HepG2 (cell line): ENCODE results near the gene KDM4E. TPM values are rescaled to one million over a fixed set of nuclear protein-coding genes. Genes with fewer than 3 reads are reported as not detected.

Source experiments
- CREBL2 ChIP-seq: sonication (generic); formaldehyde crosslinking; IDR thresholded peaks from 2 replicates; pipeline ENCODE4 v1.8.1; 2023; ENCODE audit warnings: missing genetic modification reagents, mild to moderate bottlenecking, borderline replicate concordance
- FOXK1 ChIP-seq: sonication (generic); formaldehyde crosslinking; IDR thresholded peaks from 2 replicates; pipeline ENCODE4 v1.4.0; 2020; ENCODE audit warnings: low read depth, missing genetic modification reagents, borderline replicate concordance
- ISX ChIP-seq: sonication (generic); formaldehyde crosslinking; conservative IDR thresholded peaks from 2 replicates; pipeline ENCODE4 v1.5.0; 2020; ENCODE audit warnings: missing genetic modification reagents
- MYNN ChIP-seq: sonication (generic); formaldehyde crosslinking; IDR thresholded peaks from 2 replicates; pipeline ENCODE4 v1.4.0; 2020; ENCODE audit warnings: mild to moderate bottlenecking, low read depth, missing genetic modification reagents
- MZF1 ChIP-seq: sonication (generic); formaldehyde crosslinking; IDR thresholded peaks from 2 replicates; pipeline ENCODE4 v1.8.1; 2023; ENCODE audit warnings: mild to moderate bottlenecking, missing genetic modification reagents, borderline replicate concordance
- PPARG ChIP-seq: conservative IDR thresholded peaks from 2 replicates; pipeline ENCODE4 v1.6.1; 2016; ENCODE audit warnings: missing biosample characterization, missing genetic modification reagents
- SKIL ChIP-seq: sonication (generic); formaldehyde crosslinking; IDR thresholded peaks from 2 replicates; pipeline ENCODE4 v1.8.0; 2022; ENCODE audit warnings: missing genetic modification reagents, mild to moderate bottlenecking, moderate library complexity, borderline replicate concordance
- TRIM24 ChIP-seq: sonication (generic); formaldehyde crosslinking; IDR thresholded peaks from 2 replicates; pipeline ENCODE4 v1.8.0; 2022; ENCODE audit warnings: mild to moderate bottlenecking, missing genetic modification reagents
- ZBTB37 ChIP-seq: sonication (generic); formaldehyde crosslinking; IDR thresholded peaks from 2 replicates; pipeline ENCODE4 v1.4.0; 2020; ENCODE audit warnings: mild to moderate bottlenecking, missing genetic modification reagents
- ZBTB7A ChIP-seq: sonication (generic); formaldehyde crosslinking; IDR thresholded peaks from 2 replicates; pipeline ENCODE4 v1.8.0; 2022; ENCODE audit warnings: mild to moderate bottlenecking, missing genetic modification reagents
- ZHX1 ChIP-seq: sonication (generic); formaldehyde crosslinking; IDR thresholded peaks from 2 replicates; pipeline ENCODE4 v1.8.1; 2022; ENCODE audit warnings: low read depth, mild to moderate bottlenecking, missing genetic modification reagents
- ZKSCAN8 ChIP-seq: IDR thresholded peaks from 2 replicates; pipeline ENCODE4 v1.6.1; 2016; ENCODE audit warnings: borderline replicate concordance, missing genetic modification reagents, missing compliant biosample characterization
- ZNF160 ChIP-seq: sonication (generic); formaldehyde crosslinking; IDR thresholded peaks from 2 replicates; pipeline ENCODE4 v1.8.0; 2022; ENCODE audit warnings: mild to moderate bottlenecking, inconsistent platforms, missing genetic modification reagents
- ZNF225 ChIP-seq: sonication (generic); formaldehyde crosslinking; IDR thresholded peaks from 2 replicates; pipeline ENCODE4 v1.4.0; 2020; ENCODE audit warnings: mild to moderate bottlenecking, missing genetic modification reagents
- ZNF432 ChIP-seq: sonication (generic); formaldehyde crosslinking; IDR thresholded peaks from 2 replicates; pipeline ENCODE4 v1.5.0; 2020; ENCODE audit warnings: missing genetic modification reagents, mild to moderate bottlenecking, borderline replicate concordance
- ZNF44 ChIP-seq: sonication (generic); formaldehyde crosslinking; IDR thresholded peaks from 2 replicates; pipeline ENCODE4 v1.5.1; 2020; ENCODE audit warnings: mild to moderate bottlenecking, missing genetic modification reagents
- ZNF713 ChIP-seq: sonication (generic); formaldehyde crosslinking; IDR thresholded peaks from 2 replicates; pipeline ENCODE4 v1.4.0; 2020; ENCODE audit warnings: mild to moderate bottlenecking, missing genetic modification reagents
- ZNF788 ChIP-seq: sonication (generic); formaldehyde crosslinking; IDR thresholded peaks from 2 replicates; pipeline ENCODE4 v1.5.0; 2020; ENCODE audit warnings: mild to moderate bottlenecking, missing genetic modification reagents, borderline replicate concordance
- polyA plus RNA-seq, 8 experiments: library from polyadenylated mRNA; depleted of rRNA in 3 of 8; stranded (reverse) in 7 of 8; unstranded in 1 of 8; fragments of >200 nt; fragmentation: Illumina TruSeq in 4 of 8; extraction: Trizol in 4 of 8; gene quantifications; 2 replicates each; pipeline versions ENCODE4 v1.2.1 to v1.2.3, GENCODE V29; 2011 to 2016; ENCODE audit warnings: low read depth in 4 of 8, missing spikeins in 1 of 8, mixed read lengths in 1 of 8; ENCODE audit not compliant: insufficient read depth in 1 of 8
- total RNA-seq, 5 experiments: library from RNA; depleted of rRNA; stranded (reverse); fragments of >200 nt; fragmentation: Illumina TruSeq; extraction: Trizol; gene quantifications; 2 replicates each; pipeline ENCODE4 v1.2.3, GENCODE V29; 2016; ENCODE audit warnings: low read depth in 1 of 5
- TF ChIP-seq, protein P1 (sequence below), 2 experiments: fragments of 450-650 bp in 1 of 2; sonication (generic) in 1 of 2; formaldehyde crosslinking; IDR thresholded peaks; 2 replicates each; pipeline versions ENCODE4 v1.5.0 to v1.8.0; 2020 to 2022; ENCODE audit warnings: mild to moderate bottlenecking in 1 of 2, missing genetic modification reagents in 1 of 2
- TF ChIP-seq, protein P2 (sequence below): sonication (generic); formaldehyde crosslinking; IDR thresholded peaks from 2 replicates; pipeline ENCODE4 v1.4.0; 2020; ENCODE audit warnings: mild to moderate bottlenecking, missing genetic modification reagents

KDM4E gene
- total and polyA plus RNA-seq, 2 of the 13 experiments (the other 11 are each of a cell fraction or from before 2014, with no cell fraction given), result not detected

GRCh38 chr11:95067039-95067840, 42.2 kb downstream of the KDM4E start (continued):
- TF ChIP-seq FOXK1 (CRISPR knock-in tag) (no peak), TRIM24 (no peak), ZNF713 (CRISPR knock-in tag) (no peak), ZNF788 (CRISPR knock-in tag) (peak; percentile 62; the same call in 1 of the 2 replicates), ZNF432 (CRISPR knock-in tag) (no peak), MZF1 (CRISPR knock-in tag) (0 out of 2 replicates have a peak, but pooled peaks have one; percentile 43), ISX (peak; percentile 34; the same call in 1 of the 2 replicates), ZNF225 (peak; percentile 92), SKIL (CRISPR knock-in tag) (no peak), ZNF44 (CRISPR knock-in tag) (no peak), ZHX1 (CRISPR knock-in tag) (no peak), ZKSCAN8 (no peak), ZBTB37 (no peak), CREBL2 (no peak), MYNN (CRISPR knock-in tag) (no peak), ZBTB7A (CRISPR knock-in tag) (0 out of 2 replicates have a peak, but pooled peaks have one; percentile 12), ZNF160 (no peak; the same call in 1 of the 2 replicates), PPARG (CRISPR knock-in tag) (no peak)
- TF ChIP-seq, protein P1, sequence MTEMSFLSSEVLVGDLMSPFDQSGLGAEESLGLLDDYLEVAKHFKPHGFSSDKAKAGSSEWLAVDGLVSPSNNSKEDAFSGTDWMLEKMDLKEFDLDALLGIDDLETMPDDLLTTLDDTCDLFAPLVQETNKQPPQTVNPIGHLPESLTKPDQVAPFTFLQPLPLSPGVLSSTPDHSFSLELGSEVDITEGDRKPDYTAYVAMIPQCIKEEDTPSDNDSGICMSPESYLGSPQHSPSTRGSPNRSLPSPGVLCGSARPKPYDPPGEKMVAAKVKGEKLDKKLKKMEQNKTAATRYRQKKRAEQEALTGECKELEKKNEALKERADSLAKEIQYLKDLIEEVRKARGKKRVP (CRISPR knock-in tag; IDR thresholded peaks at IDR 0.05), result no peak
- TF ChIP-seq, protein P2, sequence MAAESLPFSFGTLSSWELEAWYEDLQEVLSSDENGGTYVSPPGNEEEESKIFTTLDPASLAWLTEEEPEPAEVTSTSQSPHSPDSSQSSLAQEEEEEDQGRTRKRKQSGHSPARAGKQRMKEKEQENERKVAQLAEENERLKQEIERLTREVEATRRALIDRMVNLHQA (CRISPR knock-in tag), result no peak
